ENCODE results near the gene SOCS3.

Gene SOCS3

GRCh38 chr17:78359997-78360370 lies at the start of gene SOCS3:
SOCS3 (minus strand) TSS chr17:78360077; CDS start chr17:78359095, 982 bp downstream.
- peak; percentile 95 to 98 for DNase-seq (ENCODE audit: extremely low read depth in 1 of 2, low read depth in 1 of 2)

GRCh38 chr17:78409191-78409928 lies 49.5 kb upstream of the SOCS3 start:
- no peak for DNase-seq (ENCODE audit: extremely low read depth in 1 of 2, low read depth in 1 of 2)

GRCh38 chr17:78408476-78409050 lies 48.7 kb upstream of the SOCS3 start:
- DNase-seq (ENCODE audit: extremely low read depth in 1 of 2, low read depth in 1 of 2), result no peak

- DNase-seq (ENCODE audit: extremely low read depth in 1 of 2, low read depth in 1 of 2), result no peak
Observed at GRCh38 chr17:78407387-78408000, 47.6 kb upstream of the SOCS3 start.

- no peak for DNase-seq (ENCODE audit: extremely low read depth in 1 of 2, low read depth in 1 of 2)
Observed at GRCh38 chr17:78406920-78407319, 47.0 kb upstream of the SOCS3 start.

GRCh38 chr17:78406396-78406795 lies 46.5 kb upstream of the SOCS3 start:
- DNase-seq (ENCODE audit: extremely low read depth in 1 of 2, low read depth in 1 of 2), result no peak

GRCh38 chr17:78403822-78404221 lies 43.9 kb upstream of the SOCS3 start:
- no peak for DNase-seq (ENCODE audit: extremely low read depth in 1 of 2, low read depth in 1 of 2)

- DNase-seq (ENCODE audit: extremely low read depth in 1 of 2, low read depth in 1 of 2), result no peak
Observed at GRCh38 chr17:78401891-78402290, 42.0 kb upstream of the SOCS3 start.

GRCh38 chr17:78401246-78401645 lies 41.4 kb upstream of the SOCS3 start:
- no peak for DNase-seq (ENCODE audit: extremely low read depth in 1 of 2, low read depth in 1 of 2)

GRCh38 chr17:78400581-78401240 lies 40.8 kb upstream of the SOCS3 start:
- no peak for DNase-seq (ENCODE audit: extremely low read depth in 1 of 2, low read depth in 1 of 2)

- DNase-seq (ENCODE audit: extremely low read depth in 1 of 2, low read depth in 1 of 2), result no peak
Observed at GRCh38 chr17:78399693-78400144, 39.8 kb upstream of the SOCS3 start.

GRCh38 chr17:78399028-78399692 lies 39.3 kb upstream of the SOCS3 start:
- no peak for DNase-seq (ENCODE audit: extremely low read depth in 1 of 2, low read depth in 1 of 2)

GRCh38 chr17:78398390-78398789 lies 38.5 kb upstream of the SOCS3 start:
- no peak for DNase-seq (ENCODE audit: extremely low read depth in 1 of 2, low read depth in 1 of 2)

- no peak for DNase-seq (ENCODE audit: extremely low read depth in 1 of 2, low read depth in 1 of 2)
Observed at GRCh38 chr17:78397681-78398101, 37.8 kb upstream of the SOCS3 start.

- no peak for DNase-seq (ENCODE audit: extremely low read depth in 1 of 2, low read depth in 1 of 2)
Observed at GRCh38 chr17:78396441-78397337, 36.8 kb upstream of the SOCS3 start.

- no peak for DNase-seq (ENCODE audit: extremely low read depth in 1 of 2, low read depth in 1 of 2)
Observed at GRCh38 chr17:78395155-78395554, 35.3 kb upstream of the SOCS3 start.

GRCh38 chr17:78394209-78394608 lies 34.3 kb upstream of the SOCS3 start:
- DNase-seq (ENCODE audit: extremely low read depth in 1 of 2, low read depth in 1 of 2), result no peak

GRCh38 chr17:78393575-78393974 lies 33.7 kb upstream of the SOCS3 start:
- no peak for DNase-seq (ENCODE audit: extremely low read depth in 1 of 2, low read depth in 1 of 2)

- DNase-seq (ENCODE audit: extremely low read depth in 1 of 2, low read depth in 1 of 2), result no peak
Observed at GRCh38 chr17:78392295-78392694, 32.4 kb upstream of the SOCS3 start.

- DNase-seq (ENCODE audit: extremely low read depth in 1 of 2, low read depth in 1 of 2), result no peak
Observed at GRCh38 chr17:78391843-78392242, 32.0 kb upstream of the SOCS3 start.
